Measurements from ENCODE around the gene DCAF8.

The DCAF8 gene

DNA sequence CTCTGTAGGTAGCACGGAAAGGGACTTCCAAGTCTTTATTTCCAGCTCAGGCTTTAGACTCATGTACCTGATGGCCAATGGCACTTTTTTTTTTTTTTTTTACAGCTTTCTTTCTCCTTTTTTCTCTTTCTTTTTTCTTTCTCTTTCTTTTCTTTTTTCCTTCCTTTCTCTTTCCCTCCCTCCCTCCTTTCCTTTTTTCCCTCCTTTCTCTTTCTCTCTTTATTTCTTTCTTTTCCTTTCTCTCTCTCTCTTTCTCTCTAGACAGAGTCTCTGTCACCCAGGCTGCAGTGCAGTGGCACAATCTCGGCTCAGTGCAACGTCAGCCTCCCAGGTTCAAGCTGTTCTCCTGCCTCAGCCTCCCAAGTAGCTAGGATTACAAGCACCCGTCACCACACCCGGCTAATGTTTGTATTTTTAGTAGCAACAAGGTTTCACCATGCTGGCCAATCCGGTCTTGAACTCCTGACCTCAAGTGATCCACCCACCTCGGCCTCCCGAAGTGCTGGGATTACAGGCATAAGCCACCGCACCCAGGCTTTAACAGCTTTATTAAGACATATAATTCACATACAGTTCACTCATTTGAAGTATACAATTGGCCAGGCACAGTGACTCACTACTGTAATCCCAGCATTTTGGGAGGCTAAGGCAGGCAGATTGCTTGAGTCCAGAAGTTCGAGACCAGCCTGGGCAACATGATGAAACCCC is 5.1 kb upstream of the DCAF8 start:
- Histone ChIP-seq H3K4me1 (ENCODE audit: control insufficient read depth, insufficient read depth, low read length) (no peaks in the 10 kb centered on the region), H3K4me3 (ENCODE audit: insufficient read depth, low read depth, low read length) (no peak overlapping the region), H3K27me3 (ENCODE audit: control insufficient read depth, insufficient read depth, low read length, poor library complexity, severe bottlenecking) (peaks cover 10% of the 10 kb centered on the region), H3K27ac (ENCODE audit: insufficient read depth, low read depth, low read length, poor library complexity, severe bottlenecking) (no peak overlapping the region), H3K9me3 (ENCODE audit: control insufficient read depth, low read length) (no peaks in the 10 kb centered on the region), H3K36me3 (ENCODE audit: control insufficient read depth, insufficient read depth, low read length) (no peaks in the 10 kb centered on the region)
- WGBS, 2 experiments: 79 to 80% methylated on average over 10 of the region's 10 CpGs

DNA sequence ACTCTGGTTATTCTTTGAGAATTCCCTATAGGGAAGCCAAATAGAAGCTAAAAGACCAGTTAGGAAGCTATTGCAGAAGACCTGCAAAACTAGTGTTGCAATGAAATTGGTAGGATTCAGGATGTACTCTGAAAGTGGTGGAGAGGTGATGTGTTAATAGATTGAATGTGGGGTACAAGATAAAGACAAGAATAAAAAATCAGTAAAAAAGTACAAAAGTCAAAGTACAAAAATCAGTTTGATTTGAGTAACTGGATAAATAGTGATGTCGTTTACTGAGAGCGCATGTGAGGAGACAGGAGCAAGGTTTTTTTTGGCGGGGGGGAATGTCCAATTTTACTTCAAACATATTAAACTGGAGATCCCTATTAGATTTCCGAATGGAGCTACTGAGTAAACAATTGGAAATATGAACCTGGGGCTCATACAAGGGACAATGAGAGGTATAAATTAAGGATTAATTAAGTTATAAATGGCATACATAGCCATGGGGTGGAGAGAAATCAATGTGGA is 2.5 kb upstream of the DCAF8 start:
- H3K9me3 ChIP-seq (ENCODE audit: control insufficient read depth, low read length): no peaks in the 10 kb centered on the region
- peaks cover 10% of the 10 kb centered on the region for H3K27me3 ChIP-seq (ENCODE audit: control insufficient read depth, insufficient read depth, low read length, poor library complexity, severe bottlenecking)
- H3K27ac ChIP-seq (ENCODE audit: insufficient read depth, low read depth, low read length, poor library complexity, severe bottlenecking): no peak overlapping the region
- no peaks in the 10 kb centered on the region for H3K36me3 ChIP-seq (ENCODE audit: control insufficient read depth, insufficient read depth, low read length)
- peaks cover 12% of the 10 kb centered on the region for H3K4me1 ChIP-seq (ENCODE audit: control insufficient read depth, insufficient read depth, low read length)
- 91 to 97% methylated on average over 4 of the region's 4 CpGs for WGBS, 2 experiments
- no peak overlapping the region for H3K4me3 ChIP-seq (ENCODE audit: insufficient read depth, low read depth, low read length)

DNA sequence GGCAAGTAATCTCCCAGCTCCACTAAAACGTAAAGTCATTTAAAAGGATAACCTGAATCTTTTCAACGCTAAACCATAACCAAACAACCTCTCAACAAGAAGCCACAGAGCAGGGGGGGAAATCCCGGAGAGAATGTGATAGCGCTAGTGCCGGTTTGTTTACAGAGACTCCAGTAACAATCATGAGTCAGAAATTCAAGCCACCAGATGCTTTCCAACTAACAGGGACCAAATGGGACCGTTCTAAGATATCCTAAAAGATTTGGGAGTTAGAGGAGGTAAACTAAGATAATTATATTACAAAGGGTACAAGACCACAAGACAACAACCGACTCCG is 825 bp downstream of the DCAF8 start:
- Histone ChIP-seq H3K9me3 (ENCODE audit: control insufficient read depth, low read length) (no peaks in the 10 kb centered on the region), H3K27ac (ENCODE audit: insufficient read depth, low read depth, low read length, poor library complexity, severe bottlenecking) (peak overlapping the region; percentile 86), H3K27me3 (ENCODE audit: control insufficient read depth, insufficient read depth, low read length, poor library complexity, severe bottlenecking) (peaks cover 10% of the 10 kb centered on the region), H3K4me3 (ENCODE audit: insufficient read depth, low read depth, low read length) (peak overlapping the region; percentile 99), H3K4me1 (ENCODE audit: control insufficient read depth, insufficient read depth, low read length) (peaks cover 23% of the 10 kb centered on the region), H3K36me3 (ENCODE audit: control insufficient read depth, insufficient read depth, low read length) (no peaks in the 10 kb centered on the region)
- WGBS, 2 experiments: 0 to 1% methylated on average over 7 to 8 of the region's 8 CpGs

DNA sequence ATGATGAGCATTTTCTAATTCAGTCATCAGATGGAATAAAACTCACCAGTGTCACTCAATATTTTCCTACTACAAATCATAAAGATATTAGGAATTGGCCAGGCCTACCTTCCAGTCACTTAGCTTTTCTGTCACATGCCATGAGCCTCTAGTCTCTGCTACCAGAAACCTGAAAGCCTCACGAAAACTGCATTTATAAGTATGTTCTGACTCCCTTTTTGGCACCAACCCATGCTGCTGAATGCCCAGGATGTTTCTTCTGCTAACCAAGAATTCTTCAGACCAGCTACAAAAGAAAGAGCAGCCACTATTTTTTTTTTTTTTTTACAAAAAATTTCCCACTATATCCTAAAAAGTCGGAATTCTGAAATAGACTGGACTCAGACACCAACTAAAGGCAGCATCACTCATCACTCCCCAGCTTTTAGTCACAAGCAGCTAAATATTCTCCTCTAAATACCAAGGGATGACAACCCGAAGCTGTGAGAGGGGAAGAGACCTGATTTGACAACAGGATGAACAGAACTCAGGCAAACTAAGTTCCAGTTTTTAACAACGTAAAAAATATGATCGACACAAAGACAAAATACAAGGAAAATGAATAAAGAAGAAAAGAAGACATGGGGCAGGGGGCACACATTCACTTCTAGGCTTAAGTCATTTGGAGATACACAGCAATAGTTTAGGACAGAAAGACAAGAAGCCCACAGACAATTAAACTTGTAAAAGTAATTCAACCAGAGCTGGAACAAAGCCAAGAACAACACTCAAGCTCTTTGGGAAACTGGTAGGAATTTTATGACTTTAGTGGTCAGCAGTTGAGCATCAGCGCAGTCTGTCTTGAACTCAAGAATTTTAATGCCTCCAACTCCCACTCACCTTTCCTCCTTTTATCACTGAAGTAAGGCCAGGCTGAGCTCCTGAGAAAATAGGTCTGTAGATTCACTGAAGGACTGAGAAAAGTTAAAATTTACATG is 1.7 kb downstream of the DCAF8 start:
- H3K27ac ChIP-seq (ENCODE audit: insufficient read depth, low read depth, low read length, poor library complexity, severe bottlenecking): no peak overlapping the region
- H3K4me3 ChIP-seq (ENCODE audit: insufficient read depth, low read depth, low read length): peak overlapping the region; percentile 99
- WGBS, 2 experiments: 82 to 88% methylated on average over 6 of the region's 6 CpGs
- H3K9me3 ChIP-seq (ENCODE audit: control insufficient read depth, low read length): no peaks in the 10 kb centered on the region
- peaks cover 23% of the 10 kb centered on the region for H3K4me1 ChIP-seq (ENCODE audit: control insufficient read depth, insufficient read depth, low read length)
- H3K27me3 ChIP-seq (ENCODE audit: control insufficient read depth, insufficient read depth, low read length, poor library complexity, severe bottlenecking): peaks cover 8% of the 10 kb centered on the region
- no peaks in the 10 kb centered on the region for H3K36me3 ChIP-seq (ENCODE audit: control insufficient read depth, insufficient read depth, low read length)

DNA sequence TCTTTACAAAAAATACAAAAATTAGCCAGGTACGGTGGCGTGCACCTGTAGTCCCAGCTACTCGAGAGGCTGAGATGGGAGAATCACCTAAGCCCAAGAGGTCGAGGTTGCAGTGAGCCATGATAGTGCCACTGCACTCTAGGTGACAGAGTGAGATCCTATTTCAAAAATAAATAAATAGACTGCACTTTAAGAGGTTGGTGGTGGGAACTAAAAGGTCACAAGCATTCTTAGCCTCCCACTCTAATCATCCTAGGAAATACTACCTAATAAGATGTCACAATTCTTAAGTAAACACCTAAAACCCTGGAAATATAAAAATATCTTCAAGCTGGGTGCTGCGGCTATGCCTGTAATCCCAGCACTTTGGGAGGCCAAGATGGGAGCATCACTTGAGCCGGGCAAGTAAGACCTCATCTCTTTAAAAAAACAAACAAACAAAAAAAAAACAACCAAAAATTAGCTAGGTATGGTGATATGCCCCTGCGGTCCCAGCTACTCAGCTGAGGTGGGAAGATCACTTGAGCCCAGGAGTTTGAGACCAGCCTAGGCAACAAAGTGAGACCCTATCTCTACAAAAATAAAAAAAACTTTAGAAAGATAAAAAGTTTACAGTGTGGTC is 4.1 kb downstream of the DCAF8 start:
- peaks cover 23% of the 10 kb centered on the region for H3K4me1 ChIP-seq (ENCODE audit: control insufficient read depth, insufficient read depth, low read length)
- H3K4me3 ChIP-seq (ENCODE audit: insufficient read depth, low read depth, low read length): no peak overlapping the region
- H3K36me3 ChIP-seq (ENCODE audit: control insufficient read depth, insufficient read depth, low read length): no peaks in the 10 kb centered on the region
- 91 to 97% methylated on average over 7 of the region's 7 CpGs for WGBS, 2 experiments
- no peak overlapping the region for H3K27ac ChIP-seq (ENCODE audit: insufficient read depth, low read depth, low read length, poor library complexity, severe bottlenecking)
- no peaks in the 10 kb centered on the region for H3K27me3 ChIP-seq (ENCODE audit: control insufficient read depth, insufficient read depth, low read length, poor library complexity, severe bottlenecking)
- H3K9me3 ChIP-seq (ENCODE audit: control insufficient read depth, low read length): no peaks in the 10 kb centered on the region

DNA sequence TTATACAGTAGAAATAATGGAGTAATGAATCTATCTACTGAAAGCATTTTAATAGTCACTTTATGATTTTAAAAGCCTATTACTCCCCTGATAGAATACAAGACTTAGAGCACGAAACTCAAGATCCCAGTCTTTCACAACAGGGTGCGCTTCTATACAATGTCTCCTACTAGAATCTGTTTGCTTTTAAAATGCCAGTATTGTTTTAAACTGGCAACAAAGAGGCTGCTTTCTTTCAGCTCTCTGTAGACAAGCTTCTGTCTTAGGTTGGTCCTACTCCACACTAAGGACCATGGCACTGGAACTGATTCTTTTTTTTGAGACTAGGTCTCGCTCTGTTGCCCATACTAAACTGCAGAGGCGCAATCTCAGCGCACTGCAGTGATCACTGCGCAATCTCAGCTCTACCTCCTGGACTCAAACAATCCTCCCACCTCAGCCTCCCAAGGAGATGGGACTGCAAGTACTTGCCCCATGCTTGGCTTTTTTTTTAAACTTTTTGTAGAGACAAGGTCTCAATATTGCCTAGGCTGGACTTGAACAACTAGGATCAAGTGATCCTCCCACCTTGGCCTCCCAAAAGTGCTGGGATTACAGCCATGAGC is 4.8 kb downstream of the DCAF8 start:
- no peak overlapping the region for H3K4me3 ChIP-seq (ENCODE audit: insufficient read depth, low read depth, low read length)

DNA sequence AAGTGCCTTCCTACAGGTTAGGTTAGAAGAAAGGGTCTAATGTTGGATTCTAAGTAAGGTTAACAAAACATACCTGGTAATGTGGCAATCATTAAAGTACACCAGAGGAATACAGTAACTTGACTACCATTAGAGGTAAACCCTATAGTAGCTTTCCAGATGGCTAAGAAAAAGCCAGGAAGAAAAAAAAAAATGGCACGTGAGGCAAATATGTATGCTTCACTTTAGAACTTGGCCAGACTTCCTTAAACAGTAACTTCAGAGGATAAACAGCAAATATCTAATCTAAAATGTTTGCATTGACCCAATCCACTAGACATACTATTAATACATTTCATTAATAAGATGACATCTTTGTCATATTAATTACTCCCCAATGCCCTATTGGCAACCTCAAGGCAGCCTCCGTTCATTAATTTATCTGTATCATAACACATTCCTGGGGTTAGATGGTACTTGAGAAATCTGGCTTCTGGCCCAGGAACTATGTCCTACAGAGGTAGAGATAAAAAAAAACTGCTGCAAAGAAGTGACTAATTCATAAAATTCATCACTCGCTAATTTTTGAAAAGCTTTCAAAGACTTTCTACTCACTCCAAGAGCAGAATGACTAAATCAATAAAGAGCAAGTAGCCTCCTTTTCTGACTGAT is 5.8 kb downstream of the DCAF8 start:
- H3K4me1 ChIP-seq (ENCODE audit: control insufficient read depth, insufficient read depth, low read length): peaks cover 23% of the 10 kb centered on the region
- H3K9me3 ChIP-seq (ENCODE audit: control insufficient read depth, low read length): no peaks in the 10 kb centered on the region
- no peak overlapping the region for H3K4me3 ChIP-seq (ENCODE audit: insufficient read depth, low read depth, low read length)
- H3K27me3 ChIP-seq (ENCODE audit: control insufficient read depth, insufficient read depth, low read length, poor library complexity, severe bottlenecking): no peaks in the 10 kb centered on the region
- no peaks in the 10 kb centered on the region for H3K36me3 ChIP-seq (ENCODE audit: control insufficient read depth, insufficient read depth, low read length)
- 97 to 99% methylated on average over 2 to 3 of the region's 3 CpGs for WGBS, 2 experiments
- no peak overlapping the region for H3K27ac ChIP-seq (ENCODE audit: insufficient read depth, low read depth, low read length, poor library complexity, severe bottlenecking)

More for the DNA sequence above, 4.8 kb downstream of the DCAF8 start:
- H3K9me3 ChIP-seq (ENCODE audit: control insufficient read depth, low read length): no peaks in the 10 kb centered on the region
- no peaks in the 10 kb centered on the region for H3K27me3 ChIP-seq (ENCODE audit: control insufficient read depth, insufficient read depth, low read length, poor library complexity, severe bottlenecking)
- H3K36me3 ChIP-seq (ENCODE audit: control insufficient read depth, insufficient read depth, low read length): no peaks in the 10 kb centered on the region
- no peak overlapping the region for H3K27ac ChIP-seq (ENCODE audit: insufficient read depth, low read depth, low read length, poor library complexity, severe bottlenecking)
- H3K4me1 ChIP-seq (ENCODE audit: control insufficient read depth, insufficient read depth, low read length): peaks cover 23% of the 10 kb centered on the region
- 83 to 88% methylated on average over 6 of the region's 6 CpGs for WGBS, 2 experiments

DNA sequence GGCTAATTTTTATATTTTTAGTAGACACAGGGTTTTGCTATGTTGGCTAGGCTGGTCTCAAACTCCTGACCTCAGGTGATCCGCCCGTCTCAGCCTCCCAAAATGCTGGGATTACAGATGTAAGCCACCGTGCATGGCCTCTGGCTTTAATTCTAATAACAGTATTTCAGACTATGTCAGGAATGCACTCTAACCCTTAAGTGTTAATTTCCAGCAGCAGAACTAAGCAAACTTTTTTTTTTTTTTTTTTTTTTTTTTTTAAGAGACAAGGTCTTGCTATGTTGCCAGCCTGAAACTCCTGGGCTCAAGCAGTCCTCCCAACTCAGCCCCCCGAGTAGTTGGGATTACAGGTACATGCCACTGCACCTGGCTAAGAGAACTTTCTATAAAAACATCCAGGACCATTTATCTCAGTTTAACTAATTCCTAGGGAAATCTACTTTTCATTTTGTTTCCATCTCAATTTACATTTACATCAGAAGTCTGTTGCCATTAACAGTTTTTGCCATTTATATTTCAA is 6.5 kb downstream of the DCAF8 start:
- H3K27me3 ChIP-seq (ENCODE audit: control insufficient read depth, insufficient read depth, low read length, poor library complexity, severe bottlenecking): no peaks in the 10 kb centered on the region
- H3K4me1 ChIP-seq (ENCODE audit: control insufficient read depth, insufficient read depth, low read length): peaks cover 19% of the 10 kb centered on the region
- no peak overlapping the region for H3K27ac ChIP-seq (ENCODE audit: insufficient read depth, low read depth, low read length, poor library complexity, severe bottlenecking)
- H3K9me3 ChIP-seq (ENCODE audit: control insufficient read depth, low read length): no peaks in the 10 kb centered on the region
- 92 to 94% methylated on average over 4 of the region's 4 CpGs for WGBS, 2 experiments
- H3K36me3 ChIP-seq (ENCODE audit: control insufficient read depth, insufficient read depth, low read length): no peaks in the 10 kb centered on the region
- no peak overlapping the region for H3K4me3 ChIP-seq (ENCODE audit: insufficient read depth, low read depth, low read length)

DNA sequence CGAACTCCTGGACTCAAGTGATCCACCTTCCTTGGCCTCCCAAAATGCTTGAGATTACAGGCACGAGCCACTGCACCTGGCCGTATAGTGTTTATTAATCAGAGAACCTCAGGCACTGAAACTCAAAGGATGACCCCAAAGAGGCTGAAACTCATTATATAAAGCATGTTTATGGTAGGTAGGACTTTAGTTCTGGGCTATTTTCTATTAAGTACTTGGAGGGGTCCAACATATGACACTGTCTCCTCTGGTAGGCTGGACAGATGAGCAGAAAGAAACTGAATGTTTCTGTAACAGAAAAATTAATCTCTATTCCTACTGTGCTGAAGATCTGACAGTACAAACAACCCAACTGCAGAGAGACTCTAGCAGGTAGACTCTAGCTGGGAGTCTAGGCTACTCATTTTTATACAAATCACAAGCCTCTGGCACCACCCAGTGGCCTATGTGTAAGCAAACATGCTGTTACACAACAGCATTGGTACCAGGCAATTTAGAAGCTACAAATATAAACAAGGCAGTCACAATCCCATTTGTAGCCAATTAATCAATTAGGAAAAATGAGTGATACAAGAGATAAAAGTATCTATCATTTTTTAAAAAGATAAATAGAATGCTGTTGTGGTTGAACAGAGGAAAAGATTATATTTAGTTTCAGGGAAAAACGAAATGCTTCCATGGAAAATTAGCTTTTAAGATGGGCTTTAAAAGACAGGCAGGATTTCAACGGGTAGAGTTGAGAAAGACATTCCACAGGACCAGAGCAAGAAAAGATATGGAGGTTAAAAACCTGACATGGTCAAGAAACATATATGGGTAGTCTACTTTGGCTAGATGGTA is 10.4 kb downstream of the DCAF8 start:
- H3K9me3 ChIP-seq (ENCODE audit: control insufficient read depth, low read length): no peaks in the 10 kb centered on the region
- 84 to 88% methylated on average over 5 of the region's 5 CpGs for WGBS, 2 experiments
- H3K4me1 ChIP-seq (ENCODE audit: control insufficient read depth, insufficient read depth, low read length): no peaks in the 10 kb centered on the region
- no peaks in the 10 kb centered on the region for H3K36me3 ChIP-seq (ENCODE audit: control insufficient read depth, insufficient read depth, low read length)
- H3K27me3 ChIP-seq (ENCODE audit: control insufficient read depth, insufficient read depth, low read length, poor library complexity, severe bottlenecking): no peaks in the 10 kb centered on the region
- H3K27ac ChIP-seq (ENCODE audit: insufficient read depth, low read depth, low read length, poor library complexity, severe bottlenecking): peak overlapping the region; percentile 32
- H3K4me3 ChIP-seq (ENCODE audit: insufficient read depth, low read depth, low read length): no peak overlapping the region
